Bronchial epithelial cell (primary cell): ENCODE data around the gene GPR158. TPM values are rescaled to one million over a fixed set of nuclear protein-coding genes. Genes with fewer than 3 reads are reported as not detected.

Source experiments
- DNase-seq: peaks from one replicate; pipeline ENCODE4 v3.0.0-alpha.2; 2010; ENCODE audit warnings: low read depth
- FAIRE-seq: peaks from 2 replicates; lab custom pipeline; 2011; peaks lifted over from hg19 to GRCh38; lab: Jason Lieb, UNC
- H3K27me3 ChIP-seq: 2 replicates; pipeline ENCODE4 v1.5.1; 2011; ENCODE audit warnings: low read length; ENCODE audit not compliant: control insufficient read depth, insufficient read depth
- H3K36me3 ChIP-seq: 2 replicates; pipeline ENCODE4 v1.5.1; 2011; ENCODE audit warnings: low read length; ENCODE audit not compliant: control insufficient read depth, insufficient read depth
- H3K4me3 ChIP-seq: 2 replicates; pipeline ENCODE4 v1.5.1; 2011; ENCODE audit warnings: mild to moderate bottlenecking, low read depth, low read length, control low read depth
- CTCF ChIP-seq: IDR thresholded peaks from 2 replicates; pipeline ENCODE4 v1.5.1; 2011; ENCODE audit warnings: mild to moderate bottlenecking, moderate library complexity, low read length, control low read depth, inconsistent platforms; ENCODE audit not compliant: insufficient read depth, severe bottlenecking
- total RNA-seq: library from RNA; depleted of rRNA; stranded (reverse); fragments of >200 nt; gene quantifications from 2 replicates; pipeline ENCODE4 v1.2.1, GENCODE V29; 2014

The GPR158 gene
- total RNA-seq, 1 donor from 2014 or later: under 0.01 TPM

- FAIRE-seq: no peak
- Histone ChIP-seq H3K27me3 (no peaks in the 10 kb centered on the region), H3K4me3 (no peak overlapping the region), H3K36me3 (no peaks in the 10 kb centered on the region)
- no peak for TF ChIP-seq CTCF
- no peak for DNase-seq
These were observed 266.5 kb downstream of the GPR158 start for GRCh38 chr10:25441270-25441669.

GRCh38 chr10:25444266-25444665, 269.5 kb downstream of the GPR158 start:
- FAIRE-seq (no peak), DNase-seq (no peak)
- TF ChIP-seq CTCF: no peak

GRCh38 chr10:25451401-25451800, 276.6 kb downstream of the GPR158 start:
- no peak for TF ChIP-seq CTCF
- Histone ChIP-seq H3K27me3 (no peaks in the 10 kb centered on the region), H3K36me3 (no peaks in the 10 kb centered on the region), H3K4me3 (no peak overlapping the region)
- DNase-seq (no peak), FAIRE-seq (no peak)

More at GRCh38 chr10:25444266-25444665, 269.5 kb downstream of the GPR158 start:
- H3K27me3 ChIP-seq: no peaks in the 10 kb centered on the region
- no peak overlapping the region for H3K4me3 ChIP-seq
- no peaks in the 10 kb centered on the region for H3K36me3 ChIP-seq

GRCh38 chr10:25453619-25454018, 278.8 kb downstream of the GPR158 start:
- no peaks in the 10 kb centered on the region for H3K36me3 ChIP-seq
- no peak overlapping the region for H3K4me3 ChIP-seq
- TF ChIP-seq CTCF: no peak
- FAIRE-seq (no peak), DNase-seq (no peak)
- no peaks in the 10 kb centered on the region for H3K27me3 ChIP-seq

- FAIRE-seq: no peak
- Histone ChIP-seq H3K4me3 (no peak overlapping the region), H3K27me3 (no peaks in the 10 kb centered on the region), H3K36me3 (no peaks in the 10 kb centered on the region)
- no peak for TF ChIP-seq CTCF
- DNase-seq: no peak
These were observed 281.3 kb downstream of the GPR158 start for GRCh38 chr10:25455980-25456567.

- H3K27me3 ChIP-seq: no peaks in the 10 kb centered on the region
- no peak overlapping the region for H3K4me3 ChIP-seq
- DNase-seq: no peak
- no peak for FAIRE-seq
- H3K36me3 ChIP-seq: no peaks in the 10 kb centered on the region
- TF ChIP-seq CTCF: no peak
These were observed 282.8 kb downstream of the GPR158 start for GRCh38 chr10:25457552-25457951.
